ENCODE measurements around the gene ARID5A. TPM values are rescaled to one million over a fixed set of nuclear protein-coding genes. Genes with fewer than 3 reads are reported as not detected.
A peak's percentile ranks its signal among the peaks of the same experiment; 100 is the strongest.

Gene ARID5A
- total RNA-seq, 1 donor from 2014 or later: 16.2 TPM

DNA sequence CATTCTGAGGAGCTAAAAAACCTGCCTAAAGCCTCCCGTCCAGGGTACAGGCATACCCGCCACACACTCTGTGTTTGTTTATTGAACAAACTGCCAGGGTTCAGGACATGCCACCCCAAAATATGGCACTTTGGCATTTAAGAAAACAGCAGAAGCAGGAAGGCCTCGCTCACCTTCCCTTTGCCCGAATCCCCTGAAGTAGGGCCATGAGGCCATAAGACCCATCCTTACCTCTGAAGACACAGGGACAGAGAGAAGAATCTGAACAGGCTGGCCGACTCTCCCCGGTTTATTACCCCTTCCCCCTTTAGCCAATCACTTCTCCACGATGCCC, 29.7 kb upstream of the ARID5A start:
- DNase-seq: no peak

DNA sequence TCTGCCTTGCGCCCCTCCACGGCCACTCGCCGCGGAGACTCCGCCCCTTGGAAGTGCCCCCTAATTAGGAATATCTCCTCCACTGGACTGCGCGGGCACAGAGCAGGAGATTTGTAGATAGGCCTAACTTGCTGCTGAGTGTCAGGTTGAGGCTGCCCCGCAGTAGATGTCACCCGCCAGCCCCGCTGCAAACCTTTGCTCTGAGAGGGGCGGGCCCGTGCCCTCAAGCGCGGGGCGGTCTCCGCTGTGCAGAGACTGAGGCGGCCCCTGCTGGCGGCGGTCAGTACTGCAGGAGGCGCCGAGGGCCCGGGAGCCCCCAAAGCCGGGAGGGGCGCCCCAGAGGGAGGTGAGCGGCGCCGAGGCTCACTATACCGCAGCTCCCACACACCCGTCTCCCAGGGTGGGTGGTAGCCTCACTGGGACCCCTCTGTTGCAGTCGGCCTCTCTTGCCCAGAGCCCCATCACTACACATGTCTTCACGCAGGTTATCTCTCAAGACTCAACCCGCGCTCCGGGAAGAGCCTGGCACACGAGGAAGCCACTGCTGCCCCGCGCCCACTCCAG, 28.5 kb upstream of the ARID5A start:
- no peak for DNase-seq

- no peak for DNase-seq
These were observed 27.9 kb upstream of the ARID5A start for GRCh38 chr2:96508521-96509113.

DNA sequence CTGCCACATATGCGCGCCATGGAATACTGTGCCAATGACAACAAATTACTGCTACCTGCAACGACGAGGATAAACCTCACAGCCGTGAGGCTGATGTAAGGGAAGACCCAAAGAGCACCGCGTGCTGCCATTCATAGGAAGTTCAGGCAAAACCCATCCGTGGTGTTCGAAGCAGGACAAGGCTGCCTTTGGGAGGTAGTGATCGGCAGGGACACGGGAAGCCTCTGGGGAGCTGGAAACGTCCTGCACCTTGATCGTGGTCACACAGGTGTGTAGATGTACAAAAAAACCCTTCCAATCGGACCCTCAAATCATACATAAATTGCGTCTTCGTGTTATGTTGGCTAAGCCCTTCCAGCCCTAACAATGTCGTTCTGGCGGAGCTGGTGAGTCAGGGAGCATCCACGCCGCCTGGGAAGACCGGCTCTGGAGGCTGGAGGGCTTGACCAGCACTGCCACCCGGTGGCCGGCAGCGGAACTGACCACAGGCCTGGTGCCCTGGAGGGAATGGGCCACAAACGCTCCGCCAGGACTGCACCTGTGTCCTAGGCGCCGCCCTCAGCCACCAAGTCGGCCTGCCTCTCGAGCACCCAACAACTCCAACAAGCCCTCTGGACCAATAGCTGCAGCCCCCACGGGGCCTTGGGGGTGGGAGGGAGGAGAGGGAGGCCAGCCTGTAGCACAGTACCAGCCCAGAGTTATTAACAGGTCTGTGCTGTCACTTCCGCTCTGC, 27.3 kb upstream of the ARID5A start:
- peak; percentile 63 for DNase-seq

- DNase-seq: no peak
These were observed 26.7 kb upstream of the ARID5A start for GRCh38 chr2:96509847-96510230.

DNA sequence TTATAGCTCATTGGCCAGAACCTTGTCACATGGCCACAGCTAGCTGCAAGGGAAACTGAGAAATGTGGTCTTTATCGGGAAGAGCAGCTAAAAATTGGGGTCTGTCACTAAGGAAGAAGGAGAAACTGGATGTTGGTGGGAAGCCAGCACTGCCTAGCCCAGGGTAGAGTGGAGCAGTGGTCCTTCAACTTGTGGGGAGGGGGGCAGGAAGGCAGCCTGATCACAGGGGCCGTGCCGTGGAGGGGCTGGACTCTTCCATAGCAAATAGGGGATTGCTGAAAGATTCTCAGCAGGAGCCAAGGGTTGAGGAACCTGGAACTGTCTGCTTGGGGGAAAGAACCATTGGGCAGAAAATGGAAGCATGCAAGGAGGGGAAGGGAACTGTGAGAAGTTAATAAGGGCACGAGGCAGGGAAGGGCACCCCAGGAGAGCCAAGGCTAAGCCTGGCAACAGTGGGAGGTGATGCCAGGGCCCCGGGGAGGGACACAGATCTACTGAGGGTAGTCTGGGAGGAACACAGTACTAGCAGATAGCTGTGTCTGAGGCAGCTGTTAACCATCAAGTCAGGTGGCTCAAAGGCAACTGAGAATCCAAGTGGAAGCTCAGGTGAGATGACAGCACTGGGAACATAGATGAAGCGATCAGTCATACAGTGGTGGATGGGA, 25.5 kb upstream of the ARID5A start:
- no peak for DNase-seq

DNA sequence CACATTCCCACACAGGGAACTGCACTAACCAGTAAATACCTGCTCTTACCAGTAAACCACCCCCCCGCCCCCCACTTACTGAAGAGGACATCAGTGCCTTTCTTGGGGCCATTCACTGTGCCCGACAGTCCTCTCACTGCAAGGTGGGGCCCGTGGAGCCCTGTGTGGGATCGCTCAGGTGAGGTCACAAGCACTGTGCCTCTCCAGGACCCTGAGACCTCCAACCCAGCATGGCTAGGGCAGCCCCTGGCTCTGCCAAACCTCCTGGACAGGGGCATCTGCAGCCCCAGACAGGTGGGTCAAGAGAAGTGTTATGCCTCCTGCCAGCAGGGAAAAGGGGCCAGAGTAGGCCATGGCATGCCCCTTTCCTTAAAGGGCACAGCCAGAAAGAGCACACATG, 24.7 kb upstream of the ARID5A start:
- no peak for DNase-seq

- no peak for DNase-seq
These were observed 24.2 kb upstream of the ARID5A start for GRCh38 chr2:96512341-96512740.

- no peak for DNase-seq
These were observed 22.0 kb upstream of the ARID5A start for GRCh38 chr2:96514521-96514920.

DNA sequence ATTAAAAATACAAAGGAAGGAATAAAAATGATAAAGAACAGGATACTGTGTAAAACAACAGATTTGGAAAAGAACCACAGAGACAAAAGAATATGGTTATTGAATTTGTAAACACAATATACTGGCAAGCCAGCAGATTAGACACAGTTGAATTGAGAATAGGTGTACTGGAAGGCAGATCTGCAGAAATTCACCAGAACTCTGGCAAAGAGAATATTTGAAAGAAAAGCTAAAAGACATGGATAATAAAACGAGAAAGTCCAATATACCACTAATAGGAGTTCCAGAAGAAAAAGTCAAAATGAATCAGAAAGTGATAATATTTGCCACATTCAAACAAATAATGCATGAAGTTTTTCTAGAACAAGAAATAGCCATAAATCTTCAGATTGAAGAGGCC, 19.5 kb upstream of the ARID5A start:
- DNase-seq: no peak

DNA sequence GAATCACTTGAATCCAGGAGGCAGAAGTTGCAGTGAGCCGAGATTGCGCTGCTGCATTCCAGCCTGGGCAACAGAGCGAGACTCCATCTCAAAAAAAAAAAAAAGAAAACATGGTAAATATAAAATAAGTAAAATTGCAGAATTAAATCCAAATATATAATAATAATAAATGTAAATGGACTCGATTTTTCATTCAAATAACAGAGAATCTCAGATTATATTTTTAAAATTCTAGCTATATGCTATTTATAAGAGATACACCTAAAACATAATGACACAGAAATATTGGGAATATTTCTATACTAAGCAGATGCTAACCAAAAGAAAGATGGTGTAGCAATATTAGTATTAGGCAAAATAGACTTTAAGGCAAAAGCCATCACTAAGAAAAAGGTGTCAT, 16.3 kb upstream of the ARID5A start:
- DNase-seq: no peak

- DNase-seq: peak; percentile 19
These were observed 15.9 kb upstream of the ARID5A start for GRCh38 chr2:96520697-96521096.

- DNase-seq: no peak
These were observed 15.3 kb upstream of the ARID5A start for GRCh38 chr2:96521219-96521618.

- DNase-seq: no peak
These were observed 14.0 kb upstream of the ARID5A start for GRCh38 chr2:96522304-96523203.

GRCh38 chr2:96523659-96524481, 12.7 kb upstream of the ARID5A start:
- peak; percentile 67 for DNase-seq

- no peak for DNase-seq
These were observed 11.9 kb upstream of the ARID5A start for GRCh38 chr2:96524482-96525210.

- no peak for DNase-seq
These were observed 11.4 kb upstream of the ARID5A start for GRCh38 chr2:96525211-96525507.

GRCh38 chr2:96526101-96526591, 10.4 kb upstream of the ARID5A start:
- DNase-seq: no peak

DNA sequence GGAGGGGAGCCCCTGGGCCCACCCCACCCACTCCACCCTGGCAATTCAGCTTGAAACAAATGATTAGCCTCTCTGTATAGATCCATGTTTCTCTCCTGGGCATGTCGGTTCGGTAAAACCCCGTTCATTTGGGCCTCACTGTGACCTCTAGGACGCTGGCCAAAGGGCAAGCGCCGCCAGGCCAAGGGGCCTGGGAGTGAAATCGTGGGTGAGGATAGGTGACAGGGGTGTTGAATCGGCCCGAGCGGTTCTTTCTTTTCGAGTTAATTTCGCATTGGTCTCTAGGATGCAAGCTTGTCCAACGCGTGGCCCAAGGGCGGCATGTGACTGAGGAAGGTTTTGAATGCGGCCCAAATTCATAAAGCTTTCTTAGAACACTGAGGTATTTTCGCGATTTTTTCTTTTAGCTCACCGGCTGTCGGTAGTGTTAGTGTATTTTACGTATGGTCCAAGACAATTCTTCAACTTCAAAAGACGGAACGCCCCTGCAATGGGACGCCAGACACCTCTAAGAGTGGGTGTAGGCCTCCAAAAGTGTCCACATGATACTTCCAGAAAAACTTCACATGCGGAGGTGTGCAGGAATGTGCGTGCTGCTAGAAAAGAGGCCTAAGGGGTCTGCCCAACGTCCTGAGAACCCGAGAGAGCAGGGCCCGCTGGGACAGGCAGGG, 9.8 kb upstream of the ARID5A start:
- DNase-seq: no peak

GRCh38 chr2:96527286-96528005, 9.1 kb upstream of the ARID5A start:
- DNase-seq: peak; percentile 20

Data from skin of body (tissue), 2 donors.